ENCODE data around the gene MMP20. TPM values are rescaled to one million over a fixed set of nuclear protein-coding genes. Genes with fewer than 3 reads are reported as not detected.

Gene MMP20
- total RNA-seq, 1 experiment from 2014 or later = not detected

DNA sequence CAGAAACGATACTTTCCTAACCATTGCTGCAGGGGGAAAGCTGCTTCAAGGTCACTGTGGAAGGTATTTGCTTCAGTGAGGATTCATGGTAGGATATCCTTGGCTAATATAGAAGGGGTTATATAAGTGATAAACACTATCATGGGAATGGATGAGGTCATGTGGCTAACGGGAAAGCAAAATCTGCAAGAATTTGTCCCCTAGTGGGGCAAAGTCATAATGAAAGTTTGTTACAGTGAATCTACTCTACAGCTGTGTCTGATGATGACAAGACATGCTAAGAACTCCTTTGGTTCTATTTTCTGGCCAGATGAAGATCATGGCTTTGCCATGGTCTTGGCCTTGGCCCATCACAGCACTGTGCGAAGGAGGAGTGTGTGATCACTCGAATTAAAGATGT lies 13.8 kb downstream of the MMP20 start:
- intact Hi-C loops (cut with micrococcal nuclease; ENCODE audit: unreplicated experiment) = loop anchor here (5.0 to 10.0 kb wide), 4 partner anchors 114 to 746 kb away; no protein-coding TSS in a partner anchor
- DNase-seq (ENCODE audit: low spot score) = no peak
- Histone ChIP-seq H3K4me3 (ENCODE audit: low read depth, low read length, poor library complexity, severe bottlenecking) (no peak overlapping the region), H3K4me1 (ENCODE audit: insufficient read depth, low read length, poor library complexity, severe bottlenecking) (no peaks in the 10 kb centered on the region), H3K27me3 (replicated peaks; ENCODE audit: insufficient read depth, low read depth, low read length, poor library complexity) (no peaks in the 10 kb centered on the region), H3K36me3 (ENCODE audit: insufficient read depth, low read length, poor library complexity, severe bottlenecking) (no peaks in the 10 kb centered on the region), H3K9me3 (ENCODE audit: low read depth, low read length, poor library complexity, severe bottlenecking) (no peaks in the 10 kb centered on the region), H3K27ac (ENCODE audit: low read depth, low read length, poor library complexity, severe bottlenecking) (no peak overlapping the region)
- ChIA-PET POLR2A (ENCODE audit: low non-redundant PET) (no interaction called here), CTCF (no interaction called here)
- no peak for TF ChIP-seq EZH2 (IDR thresholded peaks at IDR 0.05; ENCODE audit: borderline replicate concordance, low read depth, low read length, poor library complexity, severe bottlenecking)
- TF ChIP-seq, protein P1, sequence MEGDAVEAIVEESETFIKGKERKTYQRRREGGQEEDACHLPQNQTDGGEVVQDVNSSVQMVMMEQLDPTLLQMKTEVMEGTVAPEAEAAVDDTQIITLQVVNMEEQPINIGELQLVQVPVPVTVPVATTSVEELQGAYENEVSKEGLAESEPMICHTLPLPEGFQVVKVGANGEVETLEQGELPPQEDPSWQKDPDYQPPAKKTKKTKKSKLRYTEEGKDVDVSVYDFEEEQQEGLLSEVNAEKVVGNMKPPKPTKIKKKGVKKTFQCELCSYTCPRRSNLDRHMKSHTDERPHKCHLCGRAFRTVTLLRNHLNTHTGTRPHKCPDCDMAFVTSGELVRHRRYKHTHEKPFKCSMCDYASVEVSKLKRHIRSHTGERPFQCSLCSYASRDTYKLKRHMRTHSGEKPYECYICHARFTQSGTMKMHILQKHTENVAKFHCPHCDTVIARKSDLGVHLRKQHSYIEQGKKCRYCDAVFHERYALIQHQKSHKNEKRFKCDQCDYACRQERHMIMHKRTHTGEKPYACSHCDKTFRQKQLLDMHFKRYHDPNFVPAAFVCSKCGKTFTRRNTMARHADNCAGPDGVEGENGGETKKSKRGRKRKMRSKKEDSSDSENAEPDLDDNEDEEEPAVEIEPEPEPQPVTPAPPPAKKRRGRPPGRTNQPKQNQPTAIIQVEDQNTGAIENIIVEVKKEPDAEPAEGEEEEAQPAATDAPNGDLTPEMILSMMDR (conservative IDR thresholded peaks at IDR 0.05; ENCODE audit: low read depth, low read length) = no peak
- no TSS peak for BruUV-seq (replicated peaks)

DNA sequence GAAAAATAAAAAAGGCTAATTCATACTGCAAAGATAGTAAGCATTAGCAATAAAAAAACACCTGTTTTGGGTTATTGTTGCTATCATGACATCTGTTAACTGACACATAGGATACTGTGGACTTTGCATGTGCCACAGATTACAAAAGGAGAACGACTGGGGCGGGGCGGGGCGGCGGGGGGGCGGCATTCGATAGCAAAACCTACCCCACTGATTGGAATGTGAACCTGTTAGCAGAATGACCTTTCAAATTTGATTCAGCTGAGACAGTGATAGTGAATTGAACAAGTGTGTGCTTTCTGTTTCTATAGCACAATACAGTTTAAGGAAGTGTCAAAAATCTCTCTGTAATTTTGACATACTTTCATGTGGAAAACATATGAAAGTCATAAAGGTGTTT lies 14.9 kb downstream of the MMP20 start:
- Histone ChIP-seq H3K27me3 (replicated peaks; ENCODE audit: insufficient read depth, low read depth, low read length, poor library complexity) (no peaks in the 10 kb centered on the region), H3K27ac (ENCODE audit: low read depth, low read length, poor library complexity, severe bottlenecking) (no peak overlapping the region), H3K9me3 (ENCODE audit: low read depth, low read length, poor library complexity, severe bottlenecking) (no peaks in the 10 kb centered on the region), H3K4me3 (ENCODE audit: low read depth, low read length, poor library complexity, severe bottlenecking) (no peak overlapping the region), H3K36me3 (ENCODE audit: insufficient read depth, low read length, poor library complexity, severe bottlenecking) (no peaks in the 10 kb centered on the region), H3K4me1 (ENCODE audit: insufficient read depth, low read length, poor library complexity, severe bottlenecking) (no peaks in the 10 kb centered on the region)
- ChIA-PET POLR2A (ENCODE audit: low non-redundant PET) (no interaction called here), CTCF (no interaction called here)
- DNase-seq (ENCODE audit: low spot score) = no peak
- no TSS peak for BruUV-seq (replicated peaks)
- TF ChIP-seq EZH2 (IDR thresholded peaks at IDR 0.05; ENCODE audit: borderline replicate concordance, low read depth, low read length, poor library complexity, severe bottlenecking) = no peak
- TF ChIP-seq, protein P1 (conservative IDR thresholded peaks at IDR 0.05; ENCODE audit: low read depth, low read length) = no peak
- intact Hi-C loops (cut with micrococcal nuclease; ENCODE audit: unreplicated experiment) = loop anchor here (5.0 to 10.0 kb wide), 4 partner anchors 113 to 745 kb away; no protein-coding TSS in a partner anchor

DNA sequence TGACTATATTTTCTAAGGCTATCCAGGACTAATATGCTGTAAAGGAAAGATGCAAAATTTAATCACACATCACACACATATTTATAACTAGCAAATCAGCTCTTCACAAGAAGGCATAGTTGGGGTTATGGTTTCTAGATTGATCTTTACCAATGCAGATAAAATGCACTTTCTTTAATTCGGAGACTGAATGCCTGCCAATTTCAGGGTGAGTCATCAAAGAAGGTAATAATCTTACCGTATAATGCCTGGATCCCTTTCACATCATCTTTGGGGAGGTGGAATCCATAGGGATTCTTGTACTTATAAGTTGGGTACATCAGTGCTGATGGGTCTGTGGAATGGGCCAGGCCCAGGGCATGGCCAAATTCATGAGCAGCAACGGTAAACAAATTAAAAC lies 16.4 kb downstream of the MMP20 start:
- Histone ChIP-seq H3K27me3 (replicated peaks; ENCODE audit: insufficient read depth, low read depth, low read length, poor library complexity) (no peaks in the 10 kb centered on the region), H3K36me3 (ENCODE audit: insufficient read depth, low read length, poor library complexity, severe bottlenecking) (no peaks in the 10 kb centered on the region), H3K4me3 (ENCODE audit: low read depth, low read length, poor library complexity, severe bottlenecking) (no peak overlapping the region), H3K9me3 (ENCODE audit: low read depth, low read length, poor library complexity, severe bottlenecking) (no peaks in the 10 kb centered on the region), H3K27ac (ENCODE audit: low read depth, low read length, poor library complexity, severe bottlenecking) (no peak overlapping the region), H3K4me1 (ENCODE audit: insufficient read depth, low read length, poor library complexity, severe bottlenecking) (no peaks in the 10 kb centered on the region)
- no TSS peak for BruUV-seq (replicated peaks)
- TF ChIP-seq EZH2 (IDR thresholded peaks at IDR 0.05; ENCODE audit: borderline replicate concordance, low read depth, low read length, poor library complexity, severe bottlenecking) = no peak
- TF ChIP-seq, protein P1 (conservative IDR thresholded peaks at IDR 0.05; ENCODE audit: low read depth, low read length) = no peak
- ChIA-PET POLR2A (ENCODE audit: low non-redundant PET) (no interaction called here), CTCF (no interaction called here)
- DNase-seq (ENCODE audit: low spot score) = no peak
- intact Hi-C loops (cut with micrococcal nuclease; ENCODE audit: unreplicated experiment) = no loop called here
